Measurements from ENCODE around the gene STK36. TPM values are rescaled to one million over a fixed set of nuclear protein-coding genes. Genes with fewer than 3 reads are reported as not detected.

The STK36 gene
- total RNA-seq, 4 donors from 2014 or later, result 16.7 to 36.6 (median 22.2) TPM

GRCh38 chr2:218626369-218626768 is 45.5 kb upstream of the STK36 start:
- ATAC-seq, result no peak
- H3K9me3 ChIP-seq, result no peaks in the 10 kb centered on the region
- 58 to 100% methylated on average over 1 to 2 of the region's 4 CpGs for WGBS, 2 donors (ENCODE audit: low coverage in 1 of 2)

GRCh38 chr2:218627939-218628338 is 43.9 kb upstream of the STK36 start:
- WGBS, 2 donors (ENCODE audit: low coverage in 1 of 2), result 94 to 100% methylated on average over 3 of the region's 4 CpGs
- ATAC-seq, result no peak
- no peaks in the 10 kb centered on the region for H3K27me3 ChIP-seq
- TF ChIP-seq EP300 (IDR thresholded peaks at IDR 0.05) (no peak), POLR2AphosphoS5 (IDR thresholded peaks at IDR 0.05) (no peak), CTCF (IDR thresholded peaks at IDR 0.05) (no peak), POLR2A (IDR thresholded peaks at IDR 0.05) (no peak)
- H3K9me3 ChIP-seq, result no peaks in the 10 kb centered on the region
- no peak overlapping the region for H3K4me3 ChIP-seq
- H3K4me1 ChIP-seq, result peaks cover 0 to 13% (median 0%) of the 10 kb centered on the region in 3 donors
- H3K27ac ChIP-seq, result no peak overlapping the region
- peaks cover 0 to 72% of the 10 kb centered on the region in 2 donors for H3K36me3 ChIP-seq

More at GRCh38 chr2:218626369-218626768, 45.5 kb upstream of the STK36 start:
- no peak overlapping the region for H3K27ac ChIP-seq
- TF ChIP-seq CTCF (IDR thresholded peaks at IDR 0.05), result no peak
- TF ChIP-seq POLR2A (IDR thresholded peaks at IDR 0.05), result no peak
- no peak for TF ChIP-seq EP300 (IDR thresholded peaks at IDR 0.05)
- no peak for TF ChIP-seq POLR2AphosphoS5 (IDR thresholded peaks at IDR 0.05)
- peaks cover 0 to 22% (median 0%) of the 10 kb centered on the region in 3 donors for H3K4me1 ChIP-seq
- peaks cover 0 to 64% of the 10 kb centered on the region in 2 donors for H3K36me3 ChIP-seq
- H3K4me3 ChIP-seq, result no peak overlapping the region
- no peaks in the 10 kb centered on the region for H3K27me3 ChIP-seq

DNA sequence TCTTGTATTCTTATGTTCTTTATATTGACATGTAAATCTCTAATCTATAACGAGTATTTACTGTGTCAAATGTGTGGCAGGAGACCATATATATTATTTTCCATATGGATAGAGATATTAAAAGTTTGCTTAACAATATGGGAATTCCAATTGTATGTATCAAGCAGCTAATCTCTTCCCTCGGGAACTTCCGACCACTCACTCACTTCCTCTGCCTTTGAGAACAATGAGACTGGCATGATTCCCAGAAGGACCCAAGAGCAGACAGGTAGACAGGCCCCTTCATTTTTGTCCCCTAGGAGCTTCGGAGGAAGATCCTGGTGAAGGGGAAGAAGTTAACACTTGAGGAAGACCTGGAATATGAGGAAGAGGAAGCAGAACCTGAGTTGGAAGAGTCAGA is 40.0 kb upstream of the STK36 start:
- 54 to 81% methylated on average over 3 to 4 of the region's 4 CpGs for WGBS, 2 donors (ENCODE audit: low coverage in 1 of 2)
- no peak for ATAC-seq

DNA sequence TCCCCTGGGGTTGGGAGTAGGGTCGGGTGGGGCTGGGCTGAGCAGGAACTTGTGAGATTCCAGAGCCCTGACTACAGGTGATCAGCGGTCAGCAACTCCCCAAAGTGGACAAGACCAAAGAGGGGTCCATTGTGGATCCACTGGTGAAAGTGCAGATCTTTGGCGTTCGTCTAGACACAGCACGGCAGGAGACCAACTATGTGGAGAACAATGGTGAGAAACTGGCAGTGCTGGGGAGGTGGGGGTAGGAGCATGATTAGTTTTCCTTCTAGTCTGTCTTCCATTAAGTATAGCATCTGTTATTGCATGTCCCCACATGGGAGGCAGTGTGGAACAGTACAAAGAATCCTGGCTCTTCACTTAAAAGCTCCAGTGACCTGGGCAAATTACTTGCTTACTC is 36.2 kb upstream of the STK36 start:
- no peaks in the 10 kb centered on the region for H3K9me3 ChIP-seq
- TF ChIP-seq POLR2AphosphoS5 (IDR thresholded peaks at IDR 0.05) (no peak), POLR2A (IDR thresholded peaks at IDR 0.05) (no peak), EP300 (IDR thresholded peaks at IDR 0.05) (no peak), CTCF (IDR thresholded peaks at IDR 0.05) (no peak)
- H3K4me1 ChIP-seq, result peaks cover 0 to 8% (median 0%) of the 10 kb centered on the region in 3 donors
- WGBS, 2 donors (ENCODE audit: low coverage in 1 of 2), result 89 to 94% methylated on average over 3 to 4 of the region's 5 CpGs
- peaks cover 0 to 90% of the 10 kb centered on the region in 2 donors for H3K36me3 ChIP-seq
- H3K27ac ChIP-seq, result no peak overlapping the region
- no peak overlapping the region for H3K4me3 ChIP-seq
- H3K27me3 ChIP-seq, result no peaks in the 10 kb centered on the region
- ATAC-seq, result no peak

More for the DNA sequence above, 40.0 kb upstream of the STK36 start:
- no peak for TF ChIP-seq POLR2A (IDR thresholded peaks at IDR 0.05)
- TF ChIP-seq CTCF (IDR thresholded peaks at IDR 0.05), result no peak
- TF ChIP-seq POLR2AphosphoS5 (IDR thresholded peaks at IDR 0.05), result no peak
- no peak for TF ChIP-seq EP300 (IDR thresholded peaks at IDR 0.05)
- Histone ChIP-seq H3K4me3 (no peak overlapping the region), H3K27ac (no peak overlapping the region), H3K27me3 (no peaks in the 10 kb centered on the region), H3K4me1 (peaks cover 0 to 10% (median 0%) of the 10 kb centered on the region in 3 donors), H3K9me3 (no peaks in the 10 kb centered on the region), H3K36me3 (peaks cover 0 to 84% of the 10 kb centered on the region in 2 donors)

GRCh38 chr2:218638372-218638771 is 33.5 kb upstream of the STK36 start:
- H3K27ac ChIP-seq, result no peak overlapping the region
- no peak overlapping the region for H3K4me3 ChIP-seq
- no CpG with 5 or more reads among the region's 18 CpGs for WGBS, 2 donors (ENCODE audit: low coverage in 1 of 2)
- H3K27me3 ChIP-seq, result no peaks in the 10 kb centered on the region
- H3K4me1 ChIP-seq, result no peaks in the 10 kb centered on the region
- TF ChIP-seq POLR2AphosphoS5 (IDR thresholded peaks at IDR 0.05) (no peak), EP300 (IDR thresholded peaks at IDR 0.05) (no peak), CTCF (IDR thresholded peaks at IDR 0.05) (no peak), POLR2A (IDR thresholded peaks at IDR 0.05) (no peak)
- peaks cover 0 to 100% of the 10 kb centered on the region in 2 donors for H3K36me3 ChIP-seq
- no peaks in the 10 kb centered on the region for H3K9me3 ChIP-seq
- no peak for ATAC-seq

Data from gastroesophageal sphincter (tissue), 4 donors.